ENCODE results near the gene OLA1.

The OLA1 gene

DNA sequence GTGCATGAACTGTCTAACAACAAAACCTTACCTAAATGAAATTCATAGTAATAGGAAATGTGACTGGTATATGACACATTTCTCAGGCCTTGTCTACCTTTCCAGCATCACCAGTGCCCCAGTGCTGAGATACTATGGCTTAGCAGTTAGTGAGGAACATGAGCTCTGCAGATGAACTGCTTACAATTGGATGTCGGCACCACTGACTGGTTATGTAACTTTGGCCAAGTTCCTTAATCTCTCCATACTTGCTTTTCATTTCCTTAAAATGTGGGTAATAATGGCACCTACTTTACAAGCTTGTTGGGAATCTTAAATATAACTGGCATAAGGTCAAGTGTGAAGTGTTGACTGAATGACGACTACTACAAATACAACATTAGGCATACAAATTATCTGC lies 136.3 kb downstream of the OLA1 start:
- no peak for DNase-seq

DNA sequence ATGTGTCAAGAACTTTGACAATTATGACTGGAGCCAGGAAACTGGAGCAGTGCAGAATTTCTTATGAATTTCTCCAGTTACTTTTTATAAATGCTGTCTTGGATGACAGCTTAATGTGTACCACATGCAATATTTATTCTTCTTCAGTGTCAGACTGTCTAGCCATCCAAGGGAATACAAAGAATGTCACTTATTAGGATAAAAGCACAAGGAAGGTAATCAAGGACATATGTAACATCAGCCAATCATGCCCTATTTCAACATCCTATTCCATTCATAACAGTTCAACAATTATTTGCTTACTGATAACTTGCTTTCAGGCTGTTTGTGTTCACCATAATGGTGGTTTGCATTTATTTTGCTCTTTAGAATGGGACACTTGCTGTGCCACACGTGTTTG lies 139.8 kb downstream of the OLA1 start:
- DNase-seq: no peak

GRCh38 chr2:174106736-174107135 lies 141.6 kb downstream of the OLA1 start:
- DNase-seq: no peak

GRCh38 chr2:174094542-174094941 lies 153.8 kb downstream of the OLA1 start:
- DNase-seq: no peak

DNA sequence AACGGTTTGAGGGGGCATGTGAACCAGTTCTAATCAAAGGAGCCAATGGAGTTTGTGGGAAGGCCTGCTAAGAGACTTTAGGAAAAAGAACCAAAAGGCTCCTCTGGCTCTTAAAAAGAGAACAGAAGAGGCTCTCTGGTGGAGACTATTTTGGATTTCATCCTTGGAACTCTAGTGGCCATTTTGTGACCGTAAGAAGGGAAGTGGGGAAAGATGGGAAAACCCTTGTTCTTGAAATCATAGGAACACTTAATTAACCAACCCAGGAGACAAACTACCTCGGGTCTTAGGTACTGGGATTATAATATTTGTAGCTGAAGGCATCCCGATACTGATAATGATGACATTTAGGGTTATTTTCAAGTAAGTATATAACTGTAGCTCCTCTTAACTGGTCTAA lies 157.9 kb downstream of the OLA1 start:
- DNase-seq: no peak

GRCh38 chr2:174088706-174089460 lies 159.4 kb downstream of the OLA1 start:
- no peak for DNase-seq

DNA sequence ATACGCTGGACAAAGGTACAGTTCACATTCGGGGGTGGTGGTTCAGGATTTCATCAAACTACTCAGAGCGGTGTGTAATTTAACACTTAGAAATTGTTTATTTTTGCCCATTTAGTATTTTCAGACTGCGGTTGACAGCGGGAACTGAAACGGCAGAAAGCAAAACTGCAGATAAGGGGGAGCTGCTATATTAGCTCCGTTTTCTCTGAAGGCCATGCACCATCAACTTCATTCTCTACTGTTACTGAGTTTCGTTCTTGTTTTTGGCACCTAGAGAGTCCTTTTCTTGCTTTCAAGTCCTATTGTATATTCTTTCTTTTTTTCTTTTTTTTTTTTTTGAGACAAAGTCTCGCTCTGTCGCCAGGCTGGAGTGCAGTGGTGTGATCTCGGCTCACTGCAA lies 161.6 kb downstream of the OLA1 start:
- no peak for DNase-seq

DNA sequence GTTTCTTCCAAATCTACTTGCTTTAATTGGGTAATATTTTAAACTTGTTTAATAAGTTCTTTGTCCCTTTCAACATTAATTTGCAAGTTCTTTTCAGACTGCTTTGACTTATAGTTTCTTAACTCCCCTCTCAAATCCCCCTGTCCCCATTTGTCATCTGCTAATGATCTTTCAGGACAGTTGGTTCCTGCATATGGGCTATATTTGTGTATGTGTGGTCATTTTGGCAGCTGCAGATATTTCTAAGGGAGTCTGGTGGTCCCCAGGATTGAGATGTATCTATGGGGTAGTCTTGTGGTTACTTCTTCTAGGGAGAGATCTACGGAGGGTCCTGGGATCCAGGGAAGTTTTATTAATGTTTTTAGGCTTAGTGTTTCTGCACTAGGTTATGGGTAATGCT lies 162.6 kb downstream of the OLA1 start:
- DNase-seq: no peak

DNA sequence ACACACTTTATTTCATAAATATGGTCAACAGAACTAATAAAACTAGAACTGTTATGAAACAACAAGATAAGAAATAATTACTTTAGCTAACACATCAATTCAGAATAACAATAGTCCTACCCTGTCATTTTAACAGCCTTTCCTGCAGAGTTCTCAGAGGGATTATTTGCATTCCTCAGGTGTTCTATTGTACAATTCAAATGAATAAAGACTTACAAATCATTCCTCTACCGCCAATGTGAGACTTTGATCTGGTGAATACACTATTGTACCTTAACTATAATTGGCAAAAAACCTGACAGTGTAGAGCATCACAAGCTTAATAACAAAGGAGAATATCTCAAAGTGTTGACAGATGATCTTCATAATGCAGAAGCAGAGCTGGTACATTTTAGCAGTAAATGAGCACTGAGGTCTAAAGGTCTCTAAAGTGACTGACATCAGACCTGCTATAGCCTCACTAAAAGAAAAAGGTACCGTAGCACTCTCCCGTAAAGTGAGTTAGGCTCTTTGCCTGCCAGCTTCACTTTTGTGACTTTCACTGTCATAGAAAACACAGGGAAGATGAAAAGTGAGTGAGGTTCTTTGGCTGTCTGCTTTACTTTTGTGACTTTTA lies 164.4 kb downstream of the OLA1 start:
- no peak for DNase-seq

DNA sequence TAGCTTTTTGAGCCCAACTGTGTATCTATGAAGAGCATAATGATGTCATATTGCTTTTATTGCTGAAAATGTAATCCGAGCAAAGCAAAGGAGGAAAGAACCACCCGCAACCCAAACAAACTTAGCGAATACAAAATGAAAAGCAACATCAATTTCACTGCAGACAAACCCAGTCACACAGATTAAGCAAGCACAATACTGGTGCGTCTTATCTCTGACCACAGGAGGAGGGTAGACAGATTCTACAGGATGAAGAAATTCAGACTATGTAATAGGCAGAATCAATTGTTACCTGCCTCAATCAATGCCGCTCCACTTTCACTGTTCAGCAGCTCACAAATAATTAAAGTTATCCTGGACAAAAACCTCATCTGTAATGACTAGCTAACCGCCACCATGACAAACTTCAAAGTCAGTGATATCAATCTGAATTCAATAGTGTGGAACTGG lies 167.6 kb downstream of the OLA1 start:
- DNase-seq: no peak

DNA sequence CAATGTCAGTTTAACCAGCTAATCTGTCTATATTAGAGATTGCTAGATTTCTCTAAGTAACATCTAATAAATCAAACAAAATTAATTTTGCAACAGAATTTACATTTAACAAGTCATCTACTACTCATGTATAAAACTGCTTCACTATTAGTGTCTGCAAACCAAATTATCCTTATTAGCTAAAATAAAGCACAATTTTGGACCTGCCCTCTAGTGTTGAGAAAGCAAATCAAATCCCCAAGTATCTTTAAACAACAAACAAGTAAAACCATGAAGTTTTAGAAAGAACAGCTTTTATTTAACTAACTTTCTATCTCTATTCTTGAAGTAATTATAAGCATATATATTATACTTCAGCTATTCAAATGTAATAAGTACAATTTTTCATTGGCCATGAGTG lies 170.1 kb downstream of the OLA1 start:
- no peak for DNase-seq

DNA sequence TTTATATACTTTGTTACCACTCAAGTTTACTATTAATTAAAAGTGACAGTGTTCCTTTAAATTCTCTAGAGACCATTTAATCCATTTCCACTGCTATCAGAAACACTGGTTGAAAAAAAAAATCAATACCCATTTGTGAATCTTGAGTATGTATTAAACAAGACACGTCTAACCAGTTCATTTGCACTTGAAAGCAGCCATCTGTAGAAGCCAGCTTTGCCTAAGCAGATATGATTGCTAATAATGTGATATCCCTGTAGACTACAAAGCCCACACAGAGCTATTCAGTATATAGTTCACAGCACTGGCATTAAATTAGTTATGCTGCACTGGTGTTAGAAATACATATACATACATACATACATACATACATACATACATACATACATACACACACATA lies 171.4 kb downstream of the OLA1 start:
- no peak for DNase-seq

DNA sequence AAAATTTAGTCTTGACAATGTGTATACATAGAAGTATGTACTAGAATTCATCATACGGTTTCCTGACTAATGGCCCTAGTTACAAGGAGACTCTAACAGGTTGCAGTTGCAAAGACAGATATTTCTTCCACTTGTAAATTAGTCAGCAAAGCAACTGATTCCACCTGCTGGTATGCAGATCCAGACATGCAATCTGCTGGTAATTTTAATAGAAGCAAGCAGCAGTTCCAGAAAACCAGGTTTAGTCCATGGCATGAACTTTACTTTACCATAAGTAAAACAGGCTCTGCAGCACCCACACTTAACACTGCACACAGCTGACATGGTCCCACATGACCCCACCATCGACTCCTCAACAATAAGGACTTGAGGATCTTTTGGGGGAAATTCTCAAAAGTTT lies 172.3 kb downstream of the OLA1 start:
- no peak for DNase-seq

DNA sequence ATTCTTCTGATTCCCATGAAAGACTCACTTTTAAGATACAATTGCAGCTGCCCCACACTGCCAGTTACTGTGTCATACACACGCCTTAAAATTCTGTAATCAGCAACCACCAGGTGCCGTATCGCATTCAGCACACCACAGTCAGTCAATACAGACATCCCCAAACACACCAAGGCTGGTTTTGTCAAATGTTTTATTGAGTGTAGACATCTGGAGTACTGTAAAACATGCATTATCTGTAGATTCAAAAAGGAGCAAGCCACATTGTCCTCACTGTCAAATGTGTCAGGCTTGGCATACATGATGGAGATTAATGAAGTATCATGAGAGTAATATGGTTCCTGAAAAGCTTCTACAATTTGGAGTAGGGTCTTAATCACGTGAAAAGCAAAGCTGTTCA lies 173.5 kb downstream of the OLA1 start:
- no peak for DNase-seq

- no peak for DNase-seq
Observed at GRCh38 chr2:174072857-174073256, 175.5 kb downstream of the OLA1 start.

- DNase-seq: no peak
Observed at GRCh38 chr2:174072069-174072468, 176.3 kb downstream of the OLA1 start.

DNA sequence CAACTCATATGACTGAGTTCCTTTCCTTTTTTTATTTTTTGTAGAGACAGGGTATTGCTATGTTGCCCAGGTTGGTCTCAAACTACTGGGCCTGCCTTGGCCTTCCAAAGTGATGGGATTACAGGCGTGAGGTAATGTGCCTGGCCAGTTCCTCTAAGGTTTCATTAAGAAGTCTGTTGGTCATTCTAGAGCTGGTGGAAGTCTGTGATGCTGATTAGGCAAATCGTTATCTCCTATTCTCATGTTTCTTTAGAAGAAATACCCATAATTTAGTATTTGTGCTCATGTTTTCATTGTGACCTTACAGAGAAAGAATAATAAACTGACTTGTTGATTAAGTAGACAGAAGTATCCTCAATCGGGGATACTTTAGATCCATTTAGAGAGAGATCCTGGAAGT lies 177.0 kb downstream of the OLA1 start:
- DNase-seq: no peak

DNA sequence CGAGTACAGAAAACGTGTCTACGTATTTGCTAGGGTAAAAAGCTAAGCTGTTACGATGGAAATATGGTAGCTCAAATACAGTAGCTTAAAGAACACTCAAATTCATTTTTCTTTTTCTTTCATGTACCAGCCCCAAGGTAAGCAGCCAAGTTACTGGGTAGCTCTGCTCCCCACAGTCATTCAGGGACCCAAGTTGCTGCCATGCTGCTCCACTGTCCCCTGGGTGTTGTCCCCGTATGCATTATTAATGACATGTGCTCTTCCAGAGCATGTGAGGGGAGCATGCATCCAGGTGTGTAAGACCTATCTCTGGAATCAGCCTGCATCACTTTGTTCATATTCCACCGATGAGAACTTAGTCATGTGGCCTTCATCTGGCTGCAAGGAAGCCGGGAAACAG lies 178.1 kb downstream of the OLA1 start:
- no peak for DNase-seq

DNA sequence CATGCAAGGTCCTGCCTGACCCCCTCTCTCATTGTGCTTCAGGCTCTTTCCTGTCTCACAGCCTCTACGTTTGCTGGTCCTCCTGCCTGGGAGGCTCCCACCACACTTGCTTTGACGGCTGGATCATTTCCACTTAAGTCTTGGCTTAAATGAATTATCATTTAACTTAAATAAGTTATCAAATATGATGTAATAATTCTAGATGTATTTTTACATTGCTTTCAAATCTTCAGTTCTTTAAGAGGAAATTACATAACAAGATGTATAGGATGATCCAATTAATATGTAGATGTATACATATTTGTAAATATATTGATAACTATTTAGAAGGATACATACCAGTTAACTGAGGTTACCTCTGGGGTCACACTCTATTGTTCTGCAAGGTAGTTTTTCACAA lies 180.5 kb downstream of the OLA1 start:
- DNase-seq: no peak

- DNase-seq: no peak
Observed at GRCh38 chr2:174066871-174067270, 181.5 kb downstream of the OLA1 start.

DNA sequence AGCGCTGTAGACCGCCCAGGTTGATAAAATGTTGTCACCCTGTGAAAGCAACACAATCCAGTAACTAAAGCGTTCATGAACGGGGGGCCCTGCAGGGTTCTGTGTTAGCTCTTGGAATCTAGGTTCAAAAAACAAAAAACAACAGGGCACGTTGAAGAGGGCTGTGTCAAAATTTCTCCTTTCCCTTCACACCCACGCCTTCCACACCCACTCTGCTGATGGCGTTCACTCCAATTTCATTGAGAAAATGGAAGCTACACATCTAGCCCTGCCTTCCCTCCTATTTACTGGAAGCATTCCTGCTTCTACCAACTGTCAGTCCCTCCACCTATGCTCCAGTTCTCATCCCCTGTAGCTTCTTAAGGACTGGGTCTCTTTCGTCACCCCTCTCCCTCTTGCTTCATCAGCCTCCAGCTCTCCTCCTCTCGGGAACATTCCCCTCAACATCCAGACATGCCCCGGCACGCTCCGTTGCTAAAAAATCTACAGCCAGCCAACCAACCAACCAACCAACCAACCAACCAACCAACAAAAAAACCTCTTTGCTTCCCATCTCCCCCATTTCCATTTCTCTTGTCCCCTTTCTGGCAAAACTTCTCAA lies 184.7 kb downstream of the OLA1 start:
- no peak for DNase-seq

DNA sequence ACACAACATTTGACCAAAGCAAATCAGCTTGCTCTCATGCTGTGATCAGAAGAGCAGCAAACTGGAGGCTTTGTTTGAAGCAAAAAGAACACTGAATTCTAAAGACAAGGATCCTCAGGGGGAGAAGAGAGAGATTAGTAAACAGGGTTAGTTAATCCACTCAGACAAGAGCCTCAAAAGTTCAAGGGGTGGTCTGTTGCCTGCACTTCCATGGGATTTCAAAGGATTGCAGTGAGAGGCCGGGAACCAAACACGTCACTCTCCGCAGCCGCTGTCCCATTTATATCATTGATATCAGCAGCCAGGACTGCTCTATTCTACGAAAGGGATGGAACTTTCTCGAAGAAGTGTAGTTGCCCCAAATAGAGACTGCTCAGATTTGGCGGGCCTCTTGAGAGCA lies 185.4 kb downstream of the OLA1 start:
- DNase-seq: no peak

DNA sequence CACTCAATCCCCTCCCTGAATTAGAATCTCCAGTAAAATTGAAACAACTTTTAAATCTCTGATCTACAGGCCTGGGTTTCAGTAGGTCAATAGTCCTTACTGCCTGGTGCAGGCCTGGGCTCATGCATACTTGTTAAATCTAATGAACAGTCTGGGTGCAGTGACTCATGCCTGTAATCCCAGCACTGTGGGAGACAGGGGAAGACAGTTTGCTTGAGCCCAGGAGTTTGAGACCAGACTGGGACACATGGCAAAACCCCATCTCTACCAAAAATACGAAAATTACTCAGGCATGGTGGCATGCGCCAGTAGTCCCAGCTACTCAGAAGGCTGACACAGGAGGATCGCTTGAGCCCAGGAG lies 188.5 kb downstream of the OLA1 start:
- DNase-seq: no peak

DNA sequence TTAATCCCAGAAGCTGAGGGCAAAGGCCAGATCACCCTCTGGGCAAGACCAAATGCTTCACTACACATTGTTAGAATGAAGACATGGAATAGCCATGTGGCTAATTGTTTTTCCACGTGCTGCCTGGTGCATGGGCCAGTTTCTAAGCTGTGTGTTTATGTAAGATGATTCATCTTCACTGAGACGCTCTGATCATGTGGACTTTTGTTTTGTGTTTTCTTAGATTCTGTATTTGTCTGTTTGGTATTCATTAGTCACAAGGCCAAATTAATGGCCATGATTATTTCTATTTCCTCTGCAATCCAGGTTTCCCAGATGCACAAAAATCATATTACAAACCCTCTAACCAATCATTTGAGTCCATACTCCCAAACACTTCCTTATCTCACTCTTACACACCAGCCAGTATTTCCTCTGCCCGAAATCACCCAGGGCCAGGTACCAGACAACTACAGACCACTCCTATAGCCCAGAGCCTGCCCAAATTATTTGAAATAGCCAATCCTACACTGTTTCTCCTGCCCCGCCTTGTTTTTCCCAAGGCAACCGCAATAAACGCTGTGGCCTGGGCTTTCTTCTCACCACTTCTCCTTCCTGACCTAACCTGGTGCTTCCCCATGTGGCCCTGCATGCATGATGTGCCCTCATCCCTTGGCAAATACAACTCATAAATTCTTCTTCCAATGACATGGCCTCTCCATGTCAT lies 189.0 kb downstream of the OLA1 start:
- no peak for DNase-seq

Data from DMS 273 treated with DMSO at 0.1 percent for 48 hours (cell line).